GM19351 (cell line): ENCODE data around the gene SHISA9.

ENCODE experiments used
- ATAC-seq: cut with Tn5 transposase; IDR thresholded peaks from one replicate; pipeline ENCODE4 v1.9.1; 2021; ENCODE audit warnings: mild to moderate bottlenecking, moderate library complexity; ENCODE audit not compliant: unreplicated experiment

Gene SHISA9

GRCh38 chr16:13244770-13245169 is 343.4 kb downstream of the SHISA9 start:
- ATAC-seq, result no peak

GRCh38 chr16:13245713-13246377 is 344.4 kb downstream of the SHISA9 start:
- no peak for ATAC-seq

GRCh38 chr16:13254998-13255614 is 353.7 kb downstream of the SHISA9 start:
- ATAC-seq, result no peak

DNA sequence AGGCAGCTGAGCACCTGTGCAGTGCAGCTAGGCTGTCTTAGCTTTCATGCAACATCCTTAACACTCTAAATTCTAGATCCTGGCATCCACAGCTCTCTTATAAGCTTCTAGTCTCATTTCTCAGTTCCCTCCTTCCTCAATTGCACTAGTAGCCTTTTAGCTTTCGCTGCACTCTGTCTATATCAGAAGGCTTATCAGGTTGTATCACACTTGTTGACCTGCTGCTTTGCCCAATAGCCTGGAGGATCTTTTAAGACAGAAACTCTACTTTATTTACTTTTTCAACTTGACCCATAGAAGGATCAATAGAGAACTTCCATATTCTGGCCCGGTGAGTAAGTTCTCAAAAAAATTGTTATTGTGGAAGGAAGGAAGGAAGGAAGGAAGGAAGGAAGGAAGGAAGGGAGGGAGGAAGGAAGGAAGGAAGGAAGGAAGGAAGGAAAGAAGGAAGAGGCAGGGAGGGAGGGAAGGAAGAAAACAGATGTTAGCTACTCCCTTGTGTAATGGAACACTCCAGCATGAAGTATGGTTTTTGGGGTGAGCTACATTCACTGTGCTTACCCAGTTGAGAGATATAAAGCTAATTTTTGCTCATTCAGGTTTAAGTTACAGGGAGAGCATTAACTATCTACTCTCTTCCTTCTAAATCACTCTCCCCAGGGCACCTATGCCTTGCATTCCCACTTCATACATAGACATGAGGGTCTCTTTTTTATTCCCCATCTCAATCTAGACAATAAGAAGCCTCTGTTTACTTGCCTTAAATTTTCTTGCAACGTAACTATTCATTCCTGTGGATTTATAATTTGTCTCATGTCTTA is 361.1 kb downstream of the SHISA9 start:
- ATAC-seq, result no peak

GRCh38 chr16:13264749-13265552 is 363.6 kb downstream of the SHISA9 start:
- no peak for ATAC-seq

DNA sequence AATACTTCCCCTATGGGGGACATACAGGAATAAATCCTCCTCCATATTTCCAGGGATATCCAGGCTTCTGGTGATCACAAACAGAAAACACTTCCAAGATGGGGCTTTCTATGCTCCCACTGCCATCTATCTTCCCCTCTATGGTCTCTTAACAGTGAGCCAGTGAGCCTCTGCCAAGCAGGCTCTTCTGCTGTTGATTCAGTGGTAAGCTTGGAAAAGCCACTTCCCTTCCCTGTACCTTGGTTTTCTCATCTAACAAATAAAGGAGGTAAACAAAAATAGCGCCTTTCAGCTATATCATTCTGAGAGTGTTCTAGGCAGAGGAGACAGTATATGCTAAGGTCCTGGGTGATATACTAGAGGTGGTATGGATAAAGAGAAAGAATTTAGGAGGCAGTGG is 368.0 kb downstream of the SHISA9 start:
- no peak for ATAC-seq

DNA sequence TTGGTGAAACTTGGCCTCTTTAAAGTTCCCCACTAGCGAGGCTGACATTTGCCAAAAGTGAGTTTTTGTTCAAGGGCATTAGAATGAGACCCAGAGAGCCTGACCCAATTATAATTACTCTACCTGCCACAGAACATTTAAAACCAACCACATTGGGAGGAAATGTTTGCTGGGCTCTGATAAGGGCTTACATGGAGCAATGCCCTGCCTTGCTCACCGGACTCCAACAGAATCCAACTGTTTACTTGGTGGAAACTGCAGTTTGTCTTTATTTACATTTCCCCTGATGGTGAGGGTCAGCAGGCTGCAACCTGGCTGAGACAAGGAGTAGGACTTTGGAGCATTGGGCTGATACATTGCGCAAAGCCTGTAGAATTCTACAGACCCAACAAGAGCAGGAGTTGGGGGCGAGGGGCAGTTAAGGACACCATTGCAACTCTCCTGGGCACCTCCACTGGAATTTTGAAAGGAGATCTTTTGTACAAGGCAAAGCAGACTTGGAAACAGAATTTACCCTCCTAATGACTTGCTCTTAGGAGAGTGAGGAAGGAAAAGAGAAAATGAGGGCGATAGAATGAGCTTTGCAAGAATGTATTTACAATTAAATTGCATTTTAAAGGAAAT is 368.6 kb downstream of the SHISA9 start:
- ATAC-seq, result no peak

DNA sequence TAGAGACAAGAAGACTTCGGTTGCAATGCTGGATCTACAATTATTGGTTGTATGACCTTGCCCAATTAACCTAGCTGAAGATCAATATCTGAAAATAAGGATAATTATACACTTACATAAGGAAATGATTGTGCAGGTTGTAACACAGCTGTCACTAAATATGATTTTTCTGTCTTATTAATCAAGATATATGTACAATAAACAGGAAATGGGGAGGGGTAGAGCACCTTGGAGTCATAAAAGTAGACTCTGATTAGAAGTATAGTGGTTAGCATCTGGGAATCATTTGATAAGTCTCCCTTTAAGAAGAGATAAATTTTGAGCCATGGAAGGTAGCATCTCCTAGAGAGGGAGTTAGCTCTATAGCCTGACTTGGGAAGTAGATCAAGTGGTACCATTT is 369.2 kb downstream of the SHISA9 start:
- no peak for ATAC-seq

DNA sequence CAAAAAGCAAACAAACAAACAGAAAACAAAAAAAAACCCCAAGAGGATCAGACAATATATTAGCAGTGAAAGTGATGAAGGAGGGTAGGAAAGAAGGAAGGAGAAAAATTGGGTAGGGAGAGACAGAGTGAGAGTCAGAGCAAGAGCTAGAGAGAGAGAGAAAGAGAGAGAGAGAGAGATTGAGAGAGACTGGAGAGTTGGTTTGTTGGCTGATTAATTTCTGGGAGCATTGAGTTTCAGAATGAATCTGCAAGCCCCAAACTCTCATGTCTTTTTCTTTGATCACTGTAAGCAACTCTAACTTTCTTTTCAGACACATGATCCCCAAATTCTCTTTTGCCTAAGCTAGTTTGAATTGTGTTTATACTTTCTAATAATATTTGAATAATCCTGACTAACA is 388.1 kb downstream of the SHISA9 start:
- ATAC-seq, result no peak
